Endothelial cell of umbilical vein (primary cell): Measurements from ENCODE around the gene RBM20. TPM values are rescaled to one million over a fixed set of nuclear protein-coding genes. Genes with fewer than 3 reads are reported as not detected.

ENCODE experiments used
- BruUV-seq: library from RNA; stranded (reverse); fragments of 400-500 nt; replicated peaks from 2 replicates; lab custom pipeline; 2021; lab: Mats Ljungman, UMichigan
- CTCF ChIA-PET: fragments of 300-600, 350-600 bp; sonication (Branson Sonifier 250); formaldehyde crosslinking; loops from one replicate; lab custom pipeline; 2021; ENCODE audit warnings: antibody characterized with exemption, inconsistent platforms; lab: Charles Lee
- POLR2A ChIA-PET: fragments of 300-600, 350-600 bp; sonication (Branson Sonifier 250); formaldehyde crosslinking; loops from one replicate; lab custom pipeline; 2021; ENCODE audit warnings: antibody characterized with exemption, inconsistent platforms; lab: Charles Lee
- DNase-seq: peaks from one replicate; pipeline ENCODE4 v3.0.0-alpha.2; 2011; ENCODE audit warnings: low read depth, low spot score
- FAIRE-seq: peaks from 2 replicates; lab custom pipeline; 2011; peaks lifted over from hg19 to GRCh38; lab: Jason Lieb, UNC
- H2AFZ ChIP-seq: 2 replicates; pipeline ENCODE4 v1.6.0; 2012; ENCODE audit warnings: low read depth, low read length, control low read depth, inconsistent platforms
- H3K27ac ChIP-seq: 2 replicates; pipeline ENCODE4 v1.5.1; 2011; ENCODE audit warnings: low read depth, mild to moderate bottlenecking, control low read depth, low read length, moderate library complexity; ENCODE audit not compliant: insufficient read depth
- H3K27me3 ChIP-seq, 2 experiments: 2 replicates each; pipeline versions ENCODE4 v1.6.0 to v1.6.1; 2011; ENCODE audit warnings: low read length in 2 of 2, mixed read lengths in 1 of 2; ENCODE audit not compliant: control insufficient read depth in 2 of 2, insufficient read depth in 2 of 2
- H3K36me3 ChIP-seq, 2 experiments: 2 replicates in 1 of 2; 3 replicates in 1 of 2; pipeline ENCODE4 v1.5.1; 2011; ENCODE audit warnings: low read length in 2 of 2, mild to moderate bottlenecking in 1 of 2, moderate library complexity in 1 of 2; ENCODE audit not compliant: control insufficient read depth in 2 of 2, insufficient read depth in 2 of 2; ENCODE audit errors: extremely low read depth in 1 of 2
- H3K4me1 ChIP-seq: 3 replicates; pipeline ENCODE4 v1.5.1; 2011; ENCODE audit warnings: mild to moderate bottlenecking, low read length; ENCODE audit not compliant: control insufficient read depth, insufficient read depth; ENCODE audit errors: extremely low read depth
- H3K4me2 ChIP-seq: 2 replicates; pipeline ENCODE4 v1.6.1; 2011; ENCODE audit warnings: low read length, control low read depth, mixed read lengths; ENCODE audit not compliant: insufficient read depth
- H3K4me3 ChIP-seq, 3 experiments: fragments of 200-600 bp in 1 of 3; sonication (generic), shearing (Covaris generic) in 1 of 3; replicated peaks in 1 of 3; 2 replicates each; pipeline ENCODE4 v1.5.1; 2011 to 2016; ENCODE audit warnings: control low read depth in 3 of 3, low read length in 3 of 3, mild to moderate bottlenecking in 2 of 3, inconsistent platforms in 1 of 3, low read depth in 1 of 3, moderate library complexity in 1 of 3; ENCODE audit not compliant: insufficient read depth in 1 of 3
- H3K79me2 ChIP-seq: 2 replicates; pipeline ENCODE4 v1.6.0; 2012; ENCODE audit warnings: low read length, inconsistent platforms; ENCODE audit not compliant: control insufficient read depth, insufficient read depth
- H3K9ac ChIP-seq: replicated peaks from 2 replicates; pipeline ENCODE3; 2011; ENCODE audit warnings: low read length, control low read depth; ENCODE audit not compliant: insufficient read depth; ENCODE audit errors: extremely low read depth
- H3K9me1 ChIP-seq: replicated peaks from 3 replicates; pipeline ENCODE4 v1.6.0; 2011; ENCODE audit warnings: mild to moderate bottlenecking, low read length; ENCODE audit not compliant: control insufficient read depth, insufficient read depth; ENCODE audit errors: extremely low read depth
- H3K9me3 ChIP-seq: replicated peaks from 2 replicates; pipeline ENCODE4 v1.5.1; 2012; ENCODE audit warnings: low read length, inconsistent platforms; ENCODE audit not compliant: control insufficient read depth, insufficient read depth
- H4K20me1 ChIP-seq: replicated peaks from 2 replicates; pipeline ENCODE3; 2011; ENCODE audit warnings: mild to moderate bottlenecking, low read length; ENCODE audit not compliant: control insufficient read depth, insufficient read depth; ENCODE audit errors: extremely low read depth
- CTCF ChIP-seq, 2 donors: IDR thresholded peaks; 1 replicate in 1 of 2; 2 replicates in 1 of 2; pipeline ENCODE4 v1.5.1; 2011; ENCODE audit warnings: low read length in 2 of 2, mild to moderate bottlenecking in 2 of 2, moderate library complexity in 2 of 2, control low read depth in 1 of 2, inconsistent platforms in 1 of 2, low read depth in 1 of 2; ENCODE audit not compliant: insufficient read depth in 1 of 2; ENCODE audit errors: extremely low read depth in 1 of 2
- EZH2 ChIP-seq: IDR thresholded peaks from 2 replicates; pipeline ENCODE4 v1.6.1; 2012; ENCODE audit warnings: borderline replicate concordance, low read depth, mild to moderate bottlenecking, moderate library complexity, low read length, inconsistent platforms; ENCODE audit not compliant: severe bottlenecking
- FOS ChIP-seq: IDR thresholded peaks from 2 replicates; pipeline ENCODE4 v1.6.1; 2011; ENCODE audit warnings: mild to moderate bottlenecking, low read length, moderate library complexity, borderline replicate concordance; ENCODE audit not compliant: insufficient read depth
- GATA2 ChIP-seq: IDR thresholded peaks from 2 replicates; pipeline ENCODE4 v1.7.0; 2011; ENCODE audit warnings: low read depth, mild to moderate bottlenecking, moderate library complexity, mixed read lengths, low read length; ENCODE audit not compliant: insufficient read length, insufficient read depth
- JUN ChIP-seq: IDR thresholded peaks from 2 replicates; pipeline ENCODE4 v1.6.1; 2011; ENCODE audit warnings: borderline replicate concordance, low read depth; ENCODE audit not compliant: insufficient read length, insufficient read depth
- MAX ChIP-seq: IDR thresholded peaks from 2 replicates; pipeline ENCODE4 v1.6.1; 2011; ENCODE audit not compliant: insufficient read depth, insufficient read length
- MYC ChIP-seq: IDR thresholded peaks from one replicate; pipeline ENCODE4 v1.6.1; 2011; ENCODE audit warnings: mild to moderate bottlenecking, low read depth, low read length
- POLR2A ChIP-seq: IDR thresholded peaks from 2 replicates; pipeline ENCODE4 v1.6.1; 2012; ENCODE audit warnings: low read depth, mild to moderate bottlenecking, control low read depth, low read length
- POLR2AphosphoS5 ChIP-seq: IDR thresholded peaks from 2 replicates; pipeline ENCODE4 v1.6.1; 2012; ENCODE audit warnings: low read depth, mild to moderate bottlenecking, control low read depth, low read length, moderate library complexity; ENCODE audit not compliant: insufficient read depth
- dilution Hi-C: fragments of 300-500 bp; cut with MboI; formaldehyde crosslinking; loops from one replicate; pipeline ENCODE4 v1.15.0; 2019; ENCODE audit warnings: low sequenced_read_pairs; ENCODE audit not compliant: extremely low pct_ligation_motif_present
- intact Hi-C: fragments of 100-400 bp; cut with micrococcal nuclease; formaldehyde crosslinking; loops from one replicate; pipeline ENCODE4 v1.10.0; 2022
- polyA plus RNA-seq, 4 experiments: library from polyadenylated mRNA; depleted of rRNA in 3 of 4; stranded (reverse) in 3 of 4; unstranded in 1 of 4; fragments of >200 nt; gene quantifications; 2 replicates each; pipeline versions ENCODE4 v1.2.1 to v1.2.3, GENCODE V29; 2011 to 2012; ENCODE audit warnings: missing spikeins in 1 of 4
- total RNA-seq: library from RNA; stranded (reverse); gene quantifications from 2 replicates; pipeline ENCODE4 v1.2.3, GENCODE V29; 2021

RBM20 gene
- total and polyA plus RNA-seq, 2 donors (not counting 3 experiments of a cell fraction or from before 2014, with no cell fraction given) = 0.04 TPM; not detected in 1

GRCh38 chr10:110717781-110718589, 73.8 kb downstream of the RBM20 start:
- no peak for FAIRE-seq
- Histone ChIP-seq H3K79me2 (no peaks in the 10 kb centered on the region), H3K36me3 (no peaks in the 10 kb centered on the region), H2AFZ (no peak overlapping the region), H3K9ac (no peak overlapping the region), H3K4me2 (no peak overlapping the region), H4K20me1 (no peaks in the 10 kb centered on the region), H3K27me3 (peaks cover 0 to 4% of the 10 kb centered on the region in 2 experiments), H3K9me1 (no peaks in the 10 kb centered on the region), H3K4me1 (no peaks in the 10 kb centered on the region), H3K27ac (no peak overlapping the region), H3K4me3 (no peak overlapping the region), H3K9me3 (no peaks in the 10 kb centered on the region)
- CTCF ChIA-PET = no interaction called here
- DNase-seq = no peak
- dilution Hi-C loops = no loop called here
- no TSS peak for BruUV-seq
- TF ChIP-seq JUN = no peak
- TF ChIP-seq MAX = no peak
- TF ChIP-seq MYC = no peak
- no peak for TF ChIP-seq FOS
- no peak for TF ChIP-seq GATA2
- POLR2A ChIA-PET = no interaction called here
- intact Hi-C loops = no loop called here

GRCh38 chr10:110721406-110722038, 77.4 kb downstream of the RBM20 start:
- Histone ChIP-seq H3K27me3 (peaks cover 0 to 11% of the 10 kb centered on the region in 2 experiments), H3K79me2 (no peaks in the 10 kb centered on the region), H4K20me1 (no peaks in the 10 kb centered on the region), H3K9me3 (no peaks in the 10 kb centered on the region), H3K9ac (no peak overlapping the region), H3K9me1 (no peaks in the 10 kb centered on the region), H3K36me3 (no peaks in the 10 kb centered on the region), H3K4me2 (no peak overlapping the region), H2AFZ (no peak overlapping the region), H3K4me1 (no peaks in the 10 kb centered on the region), H3K27ac (no peak overlapping the region), H3K4me3 (no peak overlapping the region)
- TF ChIP-seq CTCF (IDR thresholded peaks at IDR 0.05; ENCODE audit: extremely low read depth in 1 of 2, insufficient read depth in 1 of 2, low read depth in 1 of 2, low read length in 2 of 2) (no peak), MAX (no peak), GATA2 (no peak), MYC (no peak), FOS (no peak), JUN (no peak), POLR2A (no peak), POLR2AphosphoS5 (no peak), EZH2 (no peak)
- POLR2A ChIA-PET = no interaction called here
- dilution Hi-C loops (no loop called here), intact Hi-C loops (no loop called here)
- BruUV-seq = no TSS peak
- FAIRE-seq = no peak
- DNase-seq = no peak
- CTCF ChIA-PET = no interaction called here
